Choroid plexus epithelial cell (primary cell): Measurements from ENCODE around the gene SETBP1.
A peak's percentile ranks its signal among the peaks of the same experiment; 100 is the strongest.

Experiments
- DNase-seq: peaks from one replicate; pipeline ENCODE4 v3.0.0-alpha.2; 2010; ENCODE audit warnings: low read depth
- H3K4me3 ChIP-seq: 2 replicates; pipeline ENCODE4 v1.5.1; 2011; ENCODE audit warnings: low read depth, mild to moderate bottlenecking, control low read depth, low read length, moderate library complexity
- TF ChIP-seq, protein P1 (sequence below): conservative IDR thresholded peaks from 2 replicates; pipeline ENCODE4 v1.5.1; 2011; ENCODE audit warnings: low read depth, mild to moderate bottlenecking, control low read depth, inconsistent platforms, low read length, moderate library complexity

The SETBP1 gene

DNA sequence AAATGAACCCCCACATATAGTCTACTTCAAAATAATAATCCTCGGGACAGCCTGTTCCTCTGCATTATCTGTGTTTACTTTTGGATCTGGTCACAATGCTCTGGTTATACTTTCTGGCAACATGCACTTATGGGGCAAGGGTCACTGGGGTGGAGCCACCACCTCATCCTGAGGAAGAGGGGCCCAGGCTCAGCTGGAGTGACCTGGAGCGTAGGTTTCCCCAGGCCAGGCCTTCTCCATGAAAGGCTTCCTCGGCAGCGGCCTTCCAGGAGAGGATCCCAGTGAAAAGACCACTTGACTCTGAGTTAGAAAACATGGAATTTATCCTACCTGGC, 237.4 kb downstream of the SETBP1 start:
- no peak for DNase-seq
- H3K4me3 ChIP-seq = no peak overlapping the region
- TF ChIP-seq, protein P1, sequence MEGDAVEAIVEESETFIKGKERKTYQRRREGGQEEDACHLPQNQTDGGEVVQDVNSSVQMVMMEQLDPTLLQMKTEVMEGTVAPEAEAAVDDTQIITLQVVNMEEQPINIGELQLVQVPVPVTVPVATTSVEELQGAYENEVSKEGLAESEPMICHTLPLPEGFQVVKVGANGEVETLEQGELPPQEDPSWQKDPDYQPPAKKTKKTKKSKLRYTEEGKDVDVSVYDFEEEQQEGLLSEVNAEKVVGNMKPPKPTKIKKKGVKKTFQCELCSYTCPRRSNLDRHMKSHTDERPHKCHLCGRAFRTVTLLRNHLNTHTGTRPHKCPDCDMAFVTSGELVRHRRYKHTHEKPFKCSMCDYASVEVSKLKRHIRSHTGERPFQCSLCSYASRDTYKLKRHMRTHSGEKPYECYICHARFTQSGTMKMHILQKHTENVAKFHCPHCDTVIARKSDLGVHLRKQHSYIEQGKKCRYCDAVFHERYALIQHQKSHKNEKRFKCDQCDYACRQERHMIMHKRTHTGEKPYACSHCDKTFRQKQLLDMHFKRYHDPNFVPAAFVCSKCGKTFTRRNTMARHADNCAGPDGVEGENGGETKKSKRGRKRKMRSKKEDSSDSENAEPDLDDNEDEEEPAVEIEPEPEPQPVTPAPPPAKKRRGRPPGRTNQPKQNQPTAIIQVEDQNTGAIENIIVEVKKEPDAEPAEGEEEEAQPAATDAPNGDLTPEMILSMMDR = no peak

DNA sequence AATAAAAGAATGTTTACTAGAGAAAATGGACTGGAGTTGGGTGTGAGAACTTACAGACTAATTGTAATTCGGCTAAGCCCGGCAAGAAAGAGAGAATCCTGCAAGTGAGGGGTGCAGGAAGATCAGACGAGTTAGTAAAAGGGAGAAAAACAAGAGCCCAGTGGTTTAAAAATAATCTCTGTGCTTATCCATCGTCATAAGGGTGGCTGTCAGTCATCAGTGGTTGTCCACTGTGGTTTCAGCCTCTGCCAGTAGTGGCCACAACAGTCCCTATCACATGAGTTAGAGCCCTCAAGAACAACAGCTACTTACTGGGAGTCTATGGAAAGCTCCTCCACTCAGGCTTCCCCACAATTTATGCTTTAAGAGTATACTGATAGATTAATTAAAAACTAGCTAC, 239.8 kb downstream of the SETBP1 start:
- no peak overlapping the region for H3K4me3 ChIP-seq
- TF ChIP-seq, protein P1 = no peak
- DNase-seq = no peak

DNA sequence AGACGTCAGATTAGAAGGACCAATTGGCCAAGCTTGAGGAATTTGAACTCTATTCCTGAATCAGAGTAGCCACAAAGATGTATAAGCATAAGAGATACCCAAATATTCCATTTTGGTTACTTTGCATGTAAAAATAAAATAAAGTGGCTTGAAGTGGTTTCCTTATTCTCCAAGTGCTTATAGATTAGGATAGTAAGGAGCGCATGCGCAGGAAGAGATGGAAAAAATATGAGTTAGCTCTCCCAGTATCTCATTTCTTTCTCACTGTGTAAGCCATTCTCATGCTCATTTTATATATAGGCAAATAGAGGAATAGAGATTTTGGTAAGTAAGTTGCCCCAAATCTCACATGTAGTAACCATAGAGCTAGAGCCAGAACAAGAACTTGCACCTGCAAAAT, 241.3 kb downstream of the SETBP1 start:
- no peak overlapping the region for H3K4me3 ChIP-seq
- TF ChIP-seq, protein P1 = no peak
- no peak for DNase-seq

DNA sequence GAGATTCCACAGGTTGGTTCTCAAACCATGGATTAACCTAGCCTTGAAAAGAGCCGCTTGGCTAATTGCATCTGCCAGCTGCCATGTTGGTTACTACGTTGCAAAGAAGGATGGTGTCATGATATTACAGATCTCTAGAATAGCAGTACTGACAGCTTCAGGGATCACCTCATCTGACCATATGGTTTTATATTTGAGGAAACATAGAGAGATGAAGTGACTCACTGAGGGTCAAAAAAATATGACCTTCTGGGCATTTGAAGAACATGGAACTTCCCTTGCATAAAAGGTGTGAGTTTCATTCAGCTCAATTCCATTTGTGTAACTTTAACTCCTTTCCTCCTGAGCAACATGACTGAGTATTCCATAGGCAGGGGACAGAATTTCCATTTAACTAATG, 242.3 kb downstream of the SETBP1 start:
- DNase-seq = peak; percentile 28

DNA sequence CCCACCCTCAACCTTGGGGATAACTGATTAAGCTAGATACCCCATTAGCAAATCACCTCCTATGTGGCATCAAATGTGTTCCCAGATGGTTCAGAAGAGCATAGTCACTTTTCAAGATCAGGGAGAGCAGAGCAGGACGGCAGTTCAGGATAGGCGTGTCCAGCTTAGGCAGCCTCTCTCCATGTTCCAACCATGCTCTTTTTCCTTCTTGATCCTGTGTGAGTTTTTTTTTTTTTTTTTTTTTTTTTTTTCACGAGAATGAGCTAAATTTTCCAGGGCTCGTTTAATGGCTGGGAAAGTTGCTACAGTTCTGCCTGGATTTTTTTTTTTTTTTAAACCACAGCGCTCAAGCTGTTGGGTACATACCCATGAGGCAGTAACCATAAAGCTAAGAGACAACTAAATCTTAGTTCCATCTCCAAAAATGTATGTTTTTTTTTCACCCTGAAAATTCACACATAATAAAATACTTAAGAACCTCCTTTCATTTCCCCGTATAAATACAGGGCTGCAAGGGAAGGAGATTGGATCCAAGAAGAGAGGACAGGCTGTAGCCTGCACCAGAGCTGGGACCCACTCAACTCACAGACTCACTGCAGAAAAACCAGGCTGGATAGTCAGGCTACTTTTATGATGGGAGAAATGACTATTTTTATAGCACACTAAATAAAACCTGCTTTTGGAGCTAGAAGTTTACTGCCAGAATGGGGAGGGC, 244.3 kb downstream of the SETBP1 start:
- no peak overlapping the region for H3K4me3 ChIP-seq
- DNase-seq = no peak
- TF ChIP-seq, protein P1 = no peak

More for the DNA sequence above, 242.3 kb downstream of the SETBP1 start:
- no peak overlapping the region for H3K4me3 ChIP-seq
- TF ChIP-seq, protein P1 = no peak

DNA sequence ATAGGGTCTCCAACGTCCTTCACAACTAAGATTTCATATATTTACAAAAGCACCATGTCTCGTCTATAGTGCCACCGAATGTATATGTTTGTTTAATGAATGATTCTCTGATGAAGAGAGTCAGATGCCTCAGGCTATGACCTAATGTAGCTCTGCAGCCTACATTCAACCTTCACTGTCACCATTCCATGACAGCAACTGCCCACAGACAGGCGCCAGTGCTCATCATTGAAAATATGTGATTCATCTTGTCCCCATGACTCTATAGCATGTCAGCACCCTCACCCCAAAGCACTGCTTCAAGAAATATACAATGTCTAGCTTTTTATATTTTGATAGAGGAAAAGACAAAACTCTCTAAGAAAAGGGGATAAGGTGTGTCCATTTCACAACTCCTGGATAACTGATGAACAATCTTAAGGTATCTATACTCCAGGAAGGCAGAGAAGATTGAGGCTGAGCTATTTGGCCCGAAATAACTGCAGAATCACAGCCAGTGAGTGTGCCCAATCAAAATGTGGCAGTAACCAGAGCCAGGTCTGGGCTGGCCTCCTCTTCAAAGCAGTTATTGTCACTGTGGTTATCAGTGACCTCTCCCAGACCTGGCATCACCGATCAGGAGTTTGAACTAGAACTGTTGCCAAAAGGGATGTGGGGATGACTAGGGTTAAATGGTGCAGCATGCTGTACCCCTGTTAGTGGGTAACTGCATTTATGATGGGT, 246.6 kb downstream of the SETBP1 start:
- TF ChIP-seq, protein P1 = no peak
- no peak overlapping the region for H3K4me3 ChIP-seq
- no peak for DNase-seq

DNA sequence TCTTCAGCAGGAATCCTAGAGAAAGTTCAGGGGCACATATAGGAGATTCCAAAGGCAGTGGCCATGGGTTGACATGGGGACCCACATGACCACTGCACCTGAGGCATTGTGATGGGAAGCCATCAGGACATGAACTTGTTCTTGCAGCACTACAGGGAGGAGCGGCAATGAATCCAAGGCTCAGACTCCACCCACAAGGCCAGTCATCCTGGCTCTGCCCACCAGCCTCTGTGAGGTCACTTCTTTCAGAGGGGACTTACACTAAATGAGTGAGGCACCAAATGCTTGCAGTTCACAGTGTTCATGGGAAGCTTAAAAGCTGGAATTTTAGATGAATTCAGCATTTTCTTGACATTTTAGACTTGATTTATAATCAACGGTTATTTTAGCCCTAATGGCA, 254.2 kb downstream of the SETBP1 start:
- TF ChIP-seq, protein P1 = no peak
- no peak overlapping the region for H3K4me3 ChIP-seq
- no peak for DNase-seq
